Myometrial cell (primary cell): ENCODE measurements around the gene CCNJL. TPM values are rescaled to one million over a fixed set of nuclear protein-coding genes. Genes with fewer than 3 reads are reported as not detected.

Source experiments
- total RNA-seq: library from RNA; depleted of rRNA; stranded (reverse); fragments of >200 nt; gene quantifications from 2 replicates; pipeline ENCODE4 v1.2.3, GENCODE V29; 2015

CCNJL gene
- not detected in 2 replicates for total RNA-seq

GRCh38 chr5:160312134-160312959 is at the start of gene CCNJL:
TSS of gene CCNJL (minus strand) at chr5:160312564. CDS start at chr5:160311923, 641 bp downstream.

GRCh38 chr5:160229190-160229742 is 83.1 kb downstream of the CCNJL start, which contains the start of gene FABP6:
TSS of gene FABP6 (plus strand) at chr5:160229506. CDS start at chr5:160229558, 52 bp downstream.

Other genes starting within 250 kb of the CCNJL start
- gene PWWP2A, start 193.1 kb downstream of the CCNJL start, total RNA-seq = 14.2 and 15.3 TPM in 2 replicates
- not detected in 2 replicates for gene FABP6, start 83.1 kb downstream of the CCNJL start, total RNA-seq
- 0.29 and 0.71 TPM in 2 replicates for gene C1QTNF2, start 58.1 kb upstream of the CCNJL start, total RNA-seq
- gene FAM200C, start 87.5 kb upstream of the CCNJL start, total RNA-seq = 2.6 and 2.8 TPM in 2 replicates
- 22.8 and 36.9 TPM in 2 replicates for gene SLU7, start 106.5 kb upstream of the CCNJL start, total RNA-seq
- gene PTTG1, start 109.3 kb upstream of the CCNJL start, total RNA-seq = 227 and 293 TPM in 2 replicates